Stimulated activated CD8-positive, alpha-beta memory T cell treated with anti-CD3 and anti-CD28 coated beads, Interleukin-12 subunit alpha, Interleukin-12 subunit beta, amount 100 ng/mL, for 24 hours (primary cell): Measurements from ENCODE around the gene ATXN1.

Experiments
- DNase-seq: peaks from one replicate; pipeline ENCODE4 v3.0.0-alpha.2; 2020; ENCODE audit errors: extremely low read depth

The ATXN1 gene

DNA sequence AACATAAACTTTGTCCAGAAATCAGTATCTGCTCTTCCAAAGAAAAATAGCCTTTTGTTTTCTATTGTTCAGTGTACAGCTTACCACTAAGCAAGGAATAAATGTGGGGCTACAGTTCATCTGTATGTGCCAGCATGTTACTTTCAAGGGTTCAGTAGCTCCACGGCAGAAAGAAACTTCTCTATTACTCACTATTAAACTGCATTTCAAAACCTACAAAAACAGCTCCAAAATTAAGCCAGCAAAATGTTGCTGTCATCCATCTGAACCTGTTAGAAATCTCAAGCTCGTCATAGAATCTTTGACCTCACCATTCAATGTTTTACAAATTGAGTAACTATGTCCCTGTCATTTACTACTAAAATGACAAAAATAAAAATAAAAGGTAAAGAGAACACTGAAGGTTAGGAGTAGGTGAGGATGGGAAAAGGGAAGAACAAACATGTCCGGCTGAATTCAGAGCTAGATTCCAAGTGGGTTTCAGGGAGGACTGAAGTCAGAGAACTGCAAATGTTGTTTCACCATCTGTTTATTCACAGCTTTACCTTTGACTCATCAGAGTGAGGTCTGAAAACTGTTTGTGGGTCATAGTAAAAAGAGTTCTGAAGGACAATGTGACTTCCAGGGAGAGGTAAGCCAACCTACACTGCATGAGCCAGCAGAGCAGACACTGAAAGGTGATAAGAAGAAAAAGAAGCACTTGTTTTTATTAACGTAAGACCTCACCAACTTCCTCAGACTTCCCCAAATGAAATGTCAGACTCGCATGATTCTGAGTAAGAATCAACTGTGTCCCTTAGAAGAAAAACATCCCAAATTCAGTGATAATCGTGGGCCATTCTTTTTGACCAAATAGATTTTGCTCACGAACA lies 62.0 kb downstream of the ATXN1 start:
- no peak for DNase-seq

GRCh38 chr6:16698162-16698533 lies 63.1 kb downstream of the ATXN1 start:
- no peak for DNase-seq

DNA sequence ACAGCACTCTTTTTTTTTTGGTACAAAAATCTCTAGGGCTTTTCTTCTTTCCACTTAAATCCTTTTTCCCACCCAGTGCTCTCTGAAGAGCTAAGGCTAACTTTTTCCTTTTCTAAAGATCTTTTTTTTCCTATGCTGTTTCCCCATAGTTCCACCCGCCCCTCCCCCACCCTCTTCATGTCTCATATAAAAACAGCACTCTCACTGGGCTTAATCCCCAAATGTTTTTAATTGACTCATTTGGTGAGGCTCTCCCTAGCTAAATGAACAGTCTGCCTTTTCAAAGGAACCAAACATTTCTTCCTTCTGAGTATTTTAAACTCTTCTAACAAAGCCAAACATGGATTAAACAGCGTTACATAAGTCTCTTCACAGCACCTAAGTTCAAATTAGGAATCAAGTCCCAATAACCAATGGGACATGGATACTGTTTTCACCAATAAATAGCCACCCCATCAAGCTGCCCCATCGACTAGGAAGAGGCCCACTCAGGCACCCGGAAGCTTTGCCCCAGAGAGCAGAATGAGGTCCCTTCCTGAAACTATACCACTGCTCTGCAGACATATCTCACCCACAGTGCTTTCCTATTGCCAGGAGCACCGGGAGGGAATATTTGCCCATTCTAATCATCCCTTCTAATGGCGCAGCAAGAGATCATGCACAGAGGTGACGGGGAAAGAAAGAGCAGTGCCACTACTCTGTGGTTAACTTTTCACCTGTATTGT lies 63.7 kb downstream of the ATXN1 start:
- no peak for DNase-seq

DNA sequence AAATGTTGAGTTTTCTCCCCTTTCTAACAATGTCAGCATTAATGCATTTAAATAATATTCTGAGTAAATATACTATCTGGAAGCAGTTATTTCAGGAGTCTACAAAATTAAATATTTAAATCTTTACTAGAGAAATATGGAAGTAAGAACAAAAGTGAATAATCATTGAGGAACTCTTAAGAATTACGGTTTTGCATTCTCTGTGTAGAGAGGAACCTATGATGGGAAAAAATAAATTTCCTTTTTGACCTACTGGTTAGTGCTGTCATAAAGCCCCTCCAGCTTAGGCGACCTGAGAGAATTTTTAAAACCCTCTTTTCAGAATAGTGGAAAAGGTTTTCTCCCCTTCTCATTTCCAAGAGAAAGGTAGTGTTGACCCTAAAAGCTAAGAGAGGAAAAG lies 64.8 kb downstream of the ATXN1 start:
- DNase-seq = no peak

DNA sequence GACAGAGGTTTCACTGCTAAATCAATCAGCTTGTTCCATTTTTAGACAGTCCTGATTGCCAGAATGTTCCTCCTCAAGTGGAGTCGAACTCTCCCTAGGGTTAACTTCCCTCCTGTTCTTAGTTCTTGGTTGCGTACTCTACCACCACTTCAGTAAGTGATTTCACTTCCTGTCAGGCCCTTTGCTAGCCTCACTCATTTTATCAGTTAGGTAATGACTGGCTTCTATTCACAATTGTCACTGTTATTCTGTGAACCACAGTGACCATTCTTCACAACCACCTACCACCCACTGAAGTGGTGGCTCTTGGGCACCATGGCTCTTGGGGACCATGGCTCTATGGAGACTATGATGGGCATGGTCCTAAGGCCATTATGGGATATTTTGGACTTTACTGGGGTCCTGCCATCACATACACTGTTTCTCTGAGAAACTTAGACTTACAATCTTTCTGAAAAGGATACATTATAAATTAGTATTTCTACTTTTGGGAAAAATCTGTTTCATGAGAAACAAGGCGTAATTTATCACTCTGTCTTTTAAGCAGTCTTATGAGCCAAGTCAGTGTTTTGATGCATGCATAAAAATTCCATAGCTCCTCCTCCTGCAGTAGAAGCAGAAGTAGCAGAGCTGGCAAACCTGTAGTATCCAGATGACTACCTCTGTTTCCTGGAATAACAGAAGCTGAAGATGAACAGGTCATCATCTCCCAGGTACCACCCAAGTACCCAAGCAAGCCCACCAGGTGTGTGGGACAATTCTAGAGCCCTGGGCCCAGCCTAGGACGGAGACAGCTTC lies 66.3 kb downstream of the ATXN1 start:
- DNase-seq = no peak

GRCh38 chr6:16691324-16691723 lies 69.9 kb downstream of the ATXN1 start:
- DNase-seq = no peak

DNA sequence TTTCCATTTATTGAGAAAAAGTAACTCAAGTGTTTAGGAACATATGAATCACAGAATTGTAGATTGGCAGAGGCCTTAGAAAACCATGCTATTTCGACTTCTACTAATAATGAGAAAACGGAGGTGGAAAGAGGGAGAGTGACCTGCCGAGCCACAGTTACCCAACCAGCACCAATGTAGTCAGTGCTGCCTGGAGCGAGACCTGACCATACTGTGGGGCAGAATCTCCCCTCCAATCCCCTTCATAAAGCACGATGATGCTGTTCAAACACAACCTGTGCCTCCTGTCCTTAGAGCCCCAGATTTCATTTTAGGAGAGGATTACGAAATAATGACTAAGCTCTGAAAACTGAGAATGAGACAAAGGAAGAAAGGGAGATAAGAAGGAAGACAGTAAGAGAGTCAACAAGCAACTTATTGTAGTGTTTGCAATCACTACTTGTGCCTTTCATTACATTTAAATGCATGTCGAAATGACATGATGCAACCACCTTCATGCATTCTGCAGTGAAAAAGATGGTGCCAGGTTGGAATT lies 70.6 kb downstream of the ATXN1 start:
- no peak for DNase-seq

GRCh38 chr6:16689788-16690607 lies 71.3 kb downstream of the ATXN1 start:
- no peak for DNase-seq

DNA sequence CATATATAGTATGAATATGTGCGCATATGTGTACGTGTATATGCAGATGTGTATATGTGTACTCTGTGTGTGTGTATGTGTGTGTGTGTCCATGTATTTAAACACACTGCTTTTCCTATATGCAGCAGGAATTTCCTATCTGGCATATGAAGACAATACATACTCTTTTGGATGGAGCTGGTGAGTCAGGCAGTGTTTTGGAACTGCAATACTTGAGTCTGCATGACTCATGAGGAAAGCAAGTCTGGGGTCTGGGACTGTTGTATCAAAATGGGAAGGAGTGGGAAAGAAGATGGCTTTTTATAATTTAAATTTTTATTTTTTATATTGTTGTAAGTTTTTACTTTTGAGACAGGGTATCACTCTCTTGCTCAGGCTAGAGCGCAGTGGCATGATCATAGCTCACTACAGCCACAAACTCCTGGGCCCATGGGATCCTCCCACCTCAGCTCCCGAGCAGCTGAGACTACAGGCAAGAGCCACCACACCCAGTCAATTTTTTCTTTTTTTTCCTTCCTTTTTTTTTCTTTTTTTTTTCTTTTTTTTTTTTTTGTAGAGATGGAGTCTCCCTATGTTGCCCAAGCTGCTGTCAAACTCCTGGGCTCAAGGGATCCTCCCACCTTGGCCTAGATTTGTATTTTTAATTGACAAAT lies 72.2 kb downstream of the ATXN1 start:
- DNase-seq = no peak

GRCh38 chr6:16688436-16688835 lies 72.8 kb downstream of the ATXN1 start:
- DNase-seq = no peak

- DNase-seq = no peak
Measured at GRCh38 chr6:16687045-16687444, 74.2 kb downstream of the ATXN1 start.

- peak; percentile 76 for DNase-seq
Measured at GRCh38 chr6:16684896-16685554, 76.2 kb downstream of the ATXN1 start.

DNA sequence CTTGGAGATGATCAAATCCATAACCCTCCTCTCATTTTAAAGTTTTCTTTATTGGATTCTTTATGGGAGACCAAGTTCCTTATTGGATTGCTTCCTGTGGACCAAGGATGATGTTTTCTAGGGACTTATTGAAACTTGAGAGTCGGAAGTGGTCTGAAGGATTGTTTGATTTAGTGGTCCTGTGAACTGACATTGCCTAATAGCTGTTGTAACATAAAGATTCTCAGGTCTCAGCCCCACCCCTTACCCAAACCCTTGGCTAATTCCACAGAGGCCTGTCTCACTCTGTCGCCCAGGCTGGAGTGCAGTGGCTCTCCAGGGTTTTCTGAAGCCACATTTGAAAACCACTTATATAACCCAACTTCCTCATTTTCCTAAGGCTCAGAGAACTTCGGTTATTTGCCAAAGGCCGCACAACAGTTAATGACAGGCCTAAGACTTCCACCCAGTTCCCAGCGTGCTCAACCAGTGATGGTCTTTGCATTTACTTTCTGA lies 77.0 kb downstream of the ATXN1 start:
- DNase-seq = no peak

- DNase-seq = no peak
Measured at GRCh38 chr6:16683641-16684194, 77.5 kb downstream of the ATXN1 start.

- no peak for DNase-seq
Measured at GRCh38 chr6:16681260-16681873, 79.9 kb downstream of the ATXN1 start.

GRCh38 chr6:16679050-16679449 lies 82.2 kb downstream of the ATXN1 start:
- no peak for DNase-seq

- no peak for DNase-seq
Measured at GRCh38 chr6:16677458-16677857, 83.8 kb downstream of the ATXN1 start.

DNA sequence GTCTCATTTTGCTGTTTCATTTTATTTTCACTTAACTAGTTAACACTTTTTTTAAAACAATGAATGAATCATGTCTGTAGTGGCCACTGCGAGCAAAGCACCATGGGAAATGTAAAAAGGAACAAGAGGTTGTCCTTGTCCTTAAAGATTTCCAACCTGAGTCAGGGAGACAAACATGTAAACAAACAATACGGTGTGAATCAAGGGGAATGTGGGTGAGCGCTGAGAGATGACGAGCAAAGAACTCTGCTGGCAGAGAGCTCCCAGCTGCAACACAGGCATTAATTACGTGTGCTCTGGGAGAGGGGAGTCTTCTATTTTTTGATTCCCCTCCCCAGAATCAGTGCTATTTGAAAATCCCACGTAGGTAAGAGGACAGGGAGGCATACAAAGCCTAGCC lies 84.3 kb downstream of the ATXN1 start:
- DNase-seq = no peak

DNA sequence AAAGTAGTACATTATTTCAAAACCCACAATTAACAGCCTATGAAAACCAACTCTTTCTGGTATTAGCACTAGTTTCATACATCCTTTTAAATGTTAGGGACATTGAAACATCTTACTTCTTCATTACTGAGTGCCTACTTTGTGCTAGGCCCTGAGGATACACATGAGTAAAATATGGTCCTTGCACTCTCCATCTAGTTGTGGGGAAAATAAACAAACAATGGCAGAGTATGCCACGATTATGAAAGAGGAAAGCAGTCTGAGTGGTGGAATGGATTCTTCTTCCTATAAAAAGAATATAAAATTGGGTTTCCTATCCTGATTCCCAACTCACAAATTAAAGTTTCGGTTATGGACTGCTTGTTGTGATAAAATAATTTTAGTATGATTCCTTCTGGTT lies 84.9 kb downstream of the ATXN1 start:
- no peak for DNase-seq
